Kidney capillary endothelial cell (primary cell): ENCODE measurements around the gene CORO7.

ENCODE experiments used
- DNase-seq: peaks from one replicate; pipeline ENCODE4 v3.0.0-alpha.2; 2018; ENCODE audit warnings: low spot score

The CORO7 gene

DNA sequence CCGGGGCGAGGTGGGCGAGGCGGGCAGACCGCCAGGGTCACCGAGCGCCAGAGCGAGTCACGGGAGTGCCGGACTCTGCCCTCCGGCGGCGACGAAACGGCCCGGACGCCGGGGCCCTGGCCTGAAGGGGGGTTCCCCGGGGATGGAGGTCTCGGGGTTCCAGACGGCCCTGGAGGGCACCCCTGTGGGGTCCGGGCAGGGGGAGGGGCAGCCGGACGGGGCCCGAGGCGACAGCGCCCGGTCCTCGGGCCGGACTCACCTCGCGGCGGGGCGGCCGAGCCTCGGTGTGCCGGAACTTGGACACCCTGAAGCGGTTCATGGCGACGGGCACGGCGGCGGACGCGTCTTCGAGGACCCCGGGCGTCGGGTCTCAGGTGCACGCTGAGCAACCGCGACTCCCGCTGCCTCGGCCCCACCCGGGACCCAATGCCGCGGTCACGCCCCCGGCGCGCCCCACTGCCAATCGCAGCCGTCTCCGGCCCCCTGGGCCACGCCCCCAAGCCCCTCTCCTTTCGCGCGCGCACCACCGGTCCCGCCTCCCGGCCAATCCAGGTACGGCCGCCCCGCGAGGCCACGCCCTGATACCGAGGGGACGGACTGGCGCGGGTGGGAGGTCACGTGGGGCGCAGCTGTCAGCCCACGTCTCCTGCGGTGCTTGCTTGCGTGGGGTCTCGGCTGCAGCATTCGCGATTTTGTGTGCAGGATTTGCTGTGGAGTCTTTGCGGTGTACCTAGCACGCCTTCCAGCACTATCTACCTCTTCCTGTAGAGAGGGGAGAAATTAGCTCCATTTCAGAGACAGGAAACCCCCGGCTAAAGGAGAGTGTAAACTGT, at the start of gene CORO7:
CORO7 (minus strand) TSS at position 397 of the 833 bp plus-strand sequence; CDS start at position 319, 78 bp downstream.
- peak; percentile 76 for DNase-seq

DNA sequence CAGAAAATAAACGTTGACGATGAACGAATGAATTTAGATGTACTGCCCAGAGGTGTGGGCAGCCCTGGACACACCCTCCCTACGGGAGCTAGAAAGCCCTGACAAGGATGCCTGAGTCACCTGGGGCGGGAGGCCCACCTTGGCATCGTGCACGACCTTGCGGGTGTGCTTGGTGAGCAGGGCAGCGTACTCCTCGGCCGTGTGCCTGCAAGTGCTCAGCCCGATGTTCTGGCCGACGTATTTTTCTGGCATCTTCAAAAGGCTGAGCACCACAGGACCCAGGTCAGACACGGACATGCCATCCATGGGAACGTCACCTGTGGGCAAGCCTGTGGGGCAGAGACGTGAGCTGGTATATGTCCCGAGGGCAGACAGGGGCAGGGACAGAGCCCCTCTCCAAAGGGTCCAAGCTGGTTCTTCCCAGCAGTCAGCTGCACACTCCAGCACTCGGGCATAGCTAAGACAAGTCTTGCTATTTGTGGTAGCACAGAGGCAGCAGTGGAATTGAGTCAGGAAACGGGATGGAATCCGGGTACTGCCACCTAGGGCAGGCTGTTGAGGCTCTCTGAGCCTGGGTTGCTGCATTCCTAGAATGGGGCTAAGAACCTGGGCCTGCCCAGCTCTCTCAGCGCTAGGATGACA, 47.2 kb upstream of the CORO7 start:
- DNase-seq: no peak

DNA sequence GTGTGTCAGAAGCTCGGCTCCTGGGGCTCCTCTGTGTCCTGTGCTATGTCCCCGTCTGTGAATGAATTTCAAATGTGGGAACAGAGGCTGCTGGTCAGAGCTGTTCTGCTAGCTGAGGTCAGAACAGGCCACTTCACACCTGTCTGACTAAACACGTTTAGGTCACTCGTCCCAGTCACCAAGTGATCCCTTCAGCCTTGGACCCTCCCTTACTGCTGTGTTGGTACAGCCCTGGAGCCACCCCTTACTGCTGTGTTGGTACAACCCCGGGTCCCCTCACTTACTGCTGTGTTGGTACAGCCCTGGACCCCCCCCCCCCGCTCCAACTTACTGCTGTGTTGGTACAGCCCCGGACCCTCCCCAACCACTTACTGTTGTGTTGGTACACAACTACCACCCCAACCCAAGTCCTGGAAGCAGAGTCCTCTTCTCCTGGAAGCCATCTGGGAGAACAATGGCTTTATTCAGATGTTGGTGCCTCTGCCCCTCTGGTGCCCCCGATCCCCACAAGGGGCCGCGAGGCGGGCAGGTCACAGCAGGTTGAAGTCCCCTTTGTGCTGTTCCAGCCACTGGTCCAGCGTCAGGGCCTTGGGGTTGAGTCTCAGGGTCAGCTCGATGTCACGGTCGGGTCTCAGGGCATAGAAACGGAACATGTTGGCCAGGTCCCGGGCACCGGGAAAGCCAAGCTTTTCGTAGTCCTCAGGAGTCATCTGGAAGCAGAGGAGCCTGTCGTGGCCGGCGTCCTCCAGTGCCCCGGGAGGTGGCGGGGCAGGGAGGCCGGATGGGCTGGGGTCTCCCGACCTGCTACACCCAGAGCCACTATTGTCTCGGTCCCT, 45.1 kb upstream of the CORO7 start:
- DNase-seq: no peak

DNA sequence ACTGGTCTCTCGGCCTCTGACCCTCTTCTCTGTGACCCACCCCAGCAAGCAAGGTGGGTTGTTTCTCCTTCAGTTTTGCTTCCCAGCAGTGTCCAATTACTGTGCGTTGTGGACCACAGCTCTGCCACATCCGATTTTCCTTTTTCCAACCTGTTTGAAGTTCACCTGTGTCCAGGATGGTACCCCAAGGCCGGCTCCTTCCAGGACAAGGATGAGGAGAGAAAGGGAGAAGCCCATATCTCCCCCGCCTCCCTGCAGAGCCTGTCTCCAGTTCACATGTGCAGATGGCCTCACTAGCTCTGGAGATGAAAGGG, 44.5 kb upstream of the CORO7 start:
- no peak for DNase-seq

DNA sequence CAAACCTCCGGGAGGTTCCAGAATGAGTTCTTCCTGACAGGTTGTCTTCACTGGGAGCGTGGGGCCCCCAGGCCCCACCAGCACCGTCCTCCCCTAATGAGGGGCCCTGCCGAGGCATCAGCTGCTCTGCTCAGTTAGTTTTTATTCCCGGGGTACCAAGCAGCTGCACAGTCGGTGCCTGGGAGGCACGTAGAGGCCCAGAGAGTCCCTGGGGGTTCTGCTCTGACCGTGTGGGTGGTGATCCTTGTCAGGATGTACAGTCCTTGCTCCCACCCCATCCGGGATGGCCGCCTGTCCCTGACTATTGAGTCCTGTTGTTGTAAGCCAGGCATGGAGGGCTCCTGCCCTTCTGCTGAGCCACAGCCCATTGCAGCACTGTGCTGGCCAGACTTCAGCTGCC, 39.6 kb upstream of the CORO7 start:
- no peak for DNase-seq

DNA sequence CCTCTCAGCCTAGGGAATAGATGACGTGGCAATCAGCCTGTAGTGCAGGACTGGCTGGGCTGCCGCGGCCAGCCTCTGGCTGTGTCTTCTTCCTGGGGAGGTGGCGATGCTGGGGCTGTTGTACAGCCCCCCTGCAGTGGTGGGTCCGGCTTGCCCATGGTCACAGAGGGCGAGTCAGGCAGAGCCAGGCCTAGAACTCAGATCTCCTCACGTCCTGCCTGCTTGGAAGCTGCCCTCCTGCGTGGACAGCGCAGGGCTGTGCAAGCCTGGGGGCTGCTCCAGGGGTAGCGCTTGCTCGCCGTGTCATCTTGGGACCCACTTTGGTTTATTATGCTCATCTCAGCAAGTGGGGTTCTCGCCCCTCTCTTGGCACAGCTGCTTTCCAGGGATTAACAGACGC, 38.7 kb upstream of the CORO7 start:
- no peak for DNase-seq

DNA sequence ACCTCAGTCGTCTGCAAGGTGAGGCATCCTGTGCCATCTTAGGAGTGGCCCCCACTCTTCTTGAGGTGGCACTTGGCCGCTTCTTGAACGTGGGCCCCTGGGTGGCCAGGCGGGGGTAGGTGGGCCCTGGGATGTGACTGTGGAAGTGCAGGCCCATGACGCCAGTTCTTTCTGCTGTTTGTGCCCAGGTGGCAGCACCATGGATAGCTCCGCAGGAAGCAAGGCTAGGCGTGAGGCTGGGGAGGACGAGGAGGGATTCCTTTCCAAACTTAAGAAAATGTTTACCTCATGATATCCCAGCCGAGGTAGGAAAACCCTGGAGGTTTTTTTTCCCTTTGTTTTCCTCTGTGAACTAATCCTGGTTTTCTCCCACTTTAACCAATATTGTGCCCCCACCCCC, 38.2 kb upstream of the CORO7 start:
- DNase-seq: no peak

DNA sequence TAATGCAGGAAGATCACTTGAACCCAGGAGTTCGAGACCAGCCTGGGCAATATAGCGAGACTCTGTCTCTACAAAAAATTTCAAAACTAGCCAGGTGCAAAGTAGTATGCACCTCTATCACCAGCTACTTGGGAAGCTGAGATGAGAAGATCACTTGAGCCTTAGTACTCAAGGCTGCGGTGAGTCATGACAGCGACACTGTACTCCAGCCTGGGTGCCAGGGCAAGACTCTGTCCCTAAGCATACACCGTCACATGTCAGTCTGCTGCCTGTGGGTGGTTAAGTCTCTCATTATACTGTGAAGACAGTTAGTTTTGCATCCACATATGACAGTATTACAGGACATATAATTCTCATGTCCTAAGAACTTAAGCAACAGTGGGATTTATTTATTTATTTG, 36.3 kb upstream of the CORO7 start:
- no peak for DNase-seq

DNA sequence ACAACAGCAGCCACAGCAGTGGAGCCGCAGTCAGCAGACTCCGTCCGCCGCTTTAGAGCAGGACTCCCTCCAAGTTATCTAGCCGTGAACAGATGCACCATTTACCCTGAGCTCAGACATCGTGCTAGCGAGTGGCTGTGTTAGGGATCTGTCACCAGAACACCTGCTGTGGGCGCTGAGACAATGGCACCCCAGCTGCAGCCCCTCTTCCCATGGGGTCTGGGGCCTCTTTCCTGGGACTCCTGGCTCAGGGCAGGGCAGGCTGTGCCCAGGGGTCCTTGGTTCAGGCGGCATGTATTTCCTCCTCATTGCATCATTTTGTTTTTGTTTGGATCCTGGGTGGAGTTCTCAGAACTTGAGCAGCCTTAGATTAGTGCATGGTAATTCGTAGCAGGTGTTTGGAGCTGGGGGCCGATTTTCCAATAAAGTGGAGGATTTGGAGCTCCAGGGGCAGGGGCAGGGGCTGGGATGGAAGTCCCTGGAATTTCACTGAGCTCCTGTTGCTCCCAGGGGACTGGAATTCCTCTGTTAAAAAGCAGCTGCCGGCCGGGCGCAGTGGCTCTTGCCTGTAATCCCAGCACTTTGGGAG, 34.6 kb upstream of the CORO7 start:
- DNase-seq: no peak

DNA sequence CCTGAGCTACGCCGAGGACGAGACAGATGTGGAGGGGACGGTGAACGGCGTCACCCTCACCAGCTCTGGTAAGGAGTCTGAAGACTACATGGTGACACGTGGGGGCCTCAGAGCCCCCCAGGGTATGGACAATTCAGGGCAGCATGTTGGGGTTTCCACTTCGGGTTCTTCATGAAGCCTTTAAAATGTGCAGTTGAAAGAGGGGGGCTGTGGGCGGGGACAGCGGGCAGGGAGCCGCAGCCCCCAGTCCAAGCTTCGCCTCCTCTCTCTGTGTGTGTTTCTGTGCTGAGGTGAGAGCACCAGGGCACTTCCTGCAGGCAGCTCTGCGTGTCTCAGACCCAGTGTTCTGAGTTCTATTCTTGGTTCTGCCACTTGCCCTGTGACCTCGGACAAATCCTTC, 34.0 kb upstream of the CORO7 start:
- no peak for DNase-seq

DNA sequence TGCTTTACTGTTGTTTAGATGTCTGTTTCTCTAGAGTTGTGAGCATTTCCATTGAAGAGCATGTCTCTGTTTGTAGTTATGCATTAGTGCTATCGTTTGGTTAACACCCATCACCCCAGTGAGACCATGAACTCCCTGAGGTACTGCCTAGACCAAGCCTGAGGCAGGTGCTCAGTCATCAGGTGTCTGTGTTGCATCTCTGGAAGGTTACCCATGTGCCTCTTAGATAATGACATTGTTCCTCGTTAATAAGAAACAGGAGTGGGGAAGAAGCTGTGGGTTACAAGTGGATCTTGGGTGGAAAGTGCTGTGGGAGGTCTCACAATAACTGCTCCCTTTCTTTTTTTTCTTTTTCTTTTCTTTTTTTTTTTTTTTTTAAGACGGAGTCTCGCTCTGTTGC, 27.6 kb upstream of the CORO7 start:
- no peak for DNase-seq

DNA sequence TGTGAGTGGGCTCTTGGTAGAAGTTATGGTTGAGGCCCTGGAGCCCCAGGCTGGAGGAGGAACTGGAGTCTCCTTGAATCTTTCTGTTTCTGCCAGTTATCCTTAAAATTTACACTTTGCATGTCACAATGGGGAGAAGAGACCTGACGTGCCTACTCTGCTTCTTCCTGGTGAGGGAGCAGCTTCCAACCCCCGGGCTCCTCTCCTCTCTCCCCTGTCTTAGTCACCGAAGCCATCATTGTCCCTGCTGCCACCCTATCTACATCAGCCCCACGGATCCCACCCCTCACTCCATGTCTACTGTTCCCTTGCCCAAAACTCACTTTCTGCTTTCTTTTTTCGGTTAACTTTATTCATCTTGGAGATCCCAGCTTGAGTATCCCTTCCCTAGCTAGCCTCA, 26.9 kb upstream of the CORO7 start:
- DNase-seq: no peak

DNA sequence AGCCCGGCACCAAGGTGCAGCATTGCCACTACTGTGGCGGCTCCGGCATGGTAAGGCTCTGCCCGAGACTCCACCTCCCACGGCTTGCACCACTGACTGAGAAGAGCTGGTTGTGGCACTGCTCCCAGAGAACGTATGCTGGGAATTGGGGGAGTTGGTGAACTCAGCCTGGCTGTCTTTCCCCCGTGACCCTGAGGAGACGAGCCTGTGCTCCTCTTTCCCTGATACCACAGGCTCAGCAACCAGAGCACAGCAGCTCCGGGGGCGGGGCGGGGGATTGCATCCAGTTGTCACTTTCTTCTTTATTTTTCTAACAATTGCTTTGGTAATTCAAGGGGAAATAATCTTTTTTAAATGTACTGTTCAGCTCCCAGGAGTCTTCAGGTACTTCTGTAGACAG, 26.0 kb upstream of the CORO7 start:
- no peak for DNase-seq

DNA sequence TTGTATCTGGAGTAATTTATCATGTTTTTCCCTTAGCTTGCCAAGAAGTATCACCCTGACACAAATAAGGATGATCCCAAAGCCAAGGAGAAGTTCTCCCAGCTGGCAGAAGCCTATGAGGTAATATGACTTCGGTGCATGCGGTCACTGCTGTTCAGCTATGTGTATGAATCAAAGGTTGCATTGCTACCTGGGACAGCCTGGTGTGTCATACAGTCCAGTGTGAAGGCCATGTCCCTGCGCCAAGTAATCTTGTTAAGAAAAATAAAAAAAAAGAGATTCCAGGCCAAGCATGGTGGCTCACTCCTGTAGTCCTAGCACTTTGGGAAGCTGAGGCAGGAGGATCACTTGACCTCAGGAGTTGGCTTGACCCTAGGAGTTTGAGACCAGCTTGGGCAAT, 21.0 kb upstream of the CORO7 start:
- DNase-seq: no peak

DNA sequence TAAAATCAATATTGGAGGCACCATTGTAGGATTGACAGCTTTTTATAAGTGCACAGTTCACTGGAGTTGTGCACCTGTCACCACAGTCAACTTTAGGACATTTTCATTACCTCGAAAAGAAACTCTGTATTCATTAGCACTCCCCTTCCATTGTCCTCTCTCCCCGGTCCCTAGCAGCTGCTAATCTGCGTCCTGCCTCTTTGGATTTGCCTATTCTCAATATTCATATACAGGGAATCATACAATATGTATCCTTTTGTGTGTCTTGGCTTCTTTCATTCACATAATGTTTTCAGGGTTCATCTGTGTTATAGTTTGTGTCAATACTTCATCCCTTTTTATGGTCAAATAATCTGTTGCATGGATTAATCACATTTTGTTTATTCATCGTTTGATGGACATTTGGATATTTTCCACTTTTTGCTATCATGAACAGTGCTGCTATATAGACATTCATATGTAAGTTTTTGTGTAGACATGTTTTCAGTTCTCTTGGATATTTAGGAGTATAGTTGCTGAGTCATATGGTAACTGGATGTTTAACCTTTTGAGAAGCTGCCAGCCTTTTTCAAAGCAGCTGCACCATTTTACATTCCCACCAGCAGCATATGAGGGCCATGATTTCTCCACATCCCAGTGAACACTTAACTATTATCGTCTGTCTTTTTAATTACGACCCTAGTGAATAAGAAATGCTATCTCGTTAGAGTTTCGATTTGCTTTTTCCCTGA, 19.1 kb upstream of the CORO7 start:
- no peak for DNase-seq

DNA sequence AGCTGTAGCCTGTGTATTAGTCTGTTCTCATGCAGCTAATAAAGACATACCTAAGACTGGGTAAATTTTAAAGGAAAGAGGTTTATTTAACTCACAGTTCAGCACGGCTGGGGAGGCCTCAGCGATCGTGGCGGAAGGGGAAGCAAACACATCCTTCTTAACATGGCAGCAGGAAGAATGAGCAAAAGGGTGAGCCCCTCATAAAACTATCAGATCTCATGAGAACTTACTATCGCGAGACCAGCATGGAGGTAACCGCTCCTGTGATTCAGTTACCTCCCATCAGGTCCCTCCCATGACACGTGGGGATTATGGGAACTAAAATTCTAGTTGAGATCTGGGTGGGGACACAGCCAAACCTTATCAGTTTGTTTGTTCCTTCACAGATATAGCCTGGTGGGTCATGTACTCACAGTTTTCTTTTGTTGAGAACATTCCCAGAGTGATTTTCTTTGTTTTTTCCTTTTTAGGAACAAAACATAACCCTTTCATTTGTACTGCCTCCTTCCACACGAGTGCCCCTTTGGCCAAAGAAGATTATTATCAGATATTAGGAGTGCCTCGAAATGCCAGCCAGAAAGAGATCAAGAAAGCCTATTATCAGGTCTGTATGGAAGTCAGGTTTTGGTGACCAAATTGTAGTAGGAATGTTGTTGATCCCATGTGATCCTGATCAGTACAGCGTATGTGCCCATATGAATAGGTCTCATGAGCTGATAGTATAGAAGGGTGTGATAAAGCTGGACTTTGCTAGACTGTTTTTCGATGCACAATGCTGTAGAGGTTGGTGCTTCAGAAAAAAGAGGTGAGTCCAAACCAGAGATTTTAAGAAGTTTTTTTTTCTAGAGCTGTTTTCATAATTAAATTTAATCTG, 17.8 kb upstream of the CORO7 start:
- no peak for DNase-seq

DNA sequence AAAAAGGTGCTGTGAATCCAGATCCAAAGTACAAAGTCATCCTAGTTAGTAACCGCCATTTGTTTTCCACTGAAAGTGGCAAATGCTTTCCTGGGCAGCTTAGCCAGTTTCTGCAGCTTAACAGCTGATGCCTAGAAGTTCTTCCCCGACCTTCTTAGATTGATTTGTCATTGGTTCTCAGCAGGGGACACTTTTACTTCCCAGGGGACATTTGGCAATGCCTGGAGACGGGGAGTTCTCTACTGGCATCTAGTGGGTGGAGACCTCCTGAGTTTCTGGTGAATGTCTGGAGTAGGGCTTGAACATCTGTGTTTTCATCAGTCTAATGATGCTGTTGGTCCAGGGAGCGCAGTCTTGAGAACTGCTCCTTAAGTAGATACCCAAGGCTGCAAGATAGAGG, 16.8 kb upstream of the CORO7 start:
- no peak for DNase-seq

DNA sequence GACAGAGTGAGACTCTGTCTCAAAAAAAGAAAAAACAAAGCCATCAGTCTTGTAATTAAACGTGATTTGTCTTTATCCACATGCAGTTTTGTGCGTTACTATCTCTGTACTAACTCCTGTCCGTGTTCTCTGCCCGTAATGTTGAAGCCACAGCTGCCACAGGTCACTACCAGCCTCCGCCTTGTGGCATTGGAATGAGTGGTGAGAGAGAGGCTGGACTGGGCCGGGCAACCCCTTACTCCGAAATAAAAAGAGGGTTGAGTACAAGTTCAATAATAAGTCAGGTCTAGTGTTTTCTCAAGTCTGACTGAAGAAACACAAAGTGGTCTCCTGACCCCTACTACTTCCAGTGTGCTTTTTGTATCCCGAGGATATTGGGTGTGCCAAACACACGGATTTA, 14.6 kb upstream of the CORO7 start:
- no peak for DNase-seq

DNA sequence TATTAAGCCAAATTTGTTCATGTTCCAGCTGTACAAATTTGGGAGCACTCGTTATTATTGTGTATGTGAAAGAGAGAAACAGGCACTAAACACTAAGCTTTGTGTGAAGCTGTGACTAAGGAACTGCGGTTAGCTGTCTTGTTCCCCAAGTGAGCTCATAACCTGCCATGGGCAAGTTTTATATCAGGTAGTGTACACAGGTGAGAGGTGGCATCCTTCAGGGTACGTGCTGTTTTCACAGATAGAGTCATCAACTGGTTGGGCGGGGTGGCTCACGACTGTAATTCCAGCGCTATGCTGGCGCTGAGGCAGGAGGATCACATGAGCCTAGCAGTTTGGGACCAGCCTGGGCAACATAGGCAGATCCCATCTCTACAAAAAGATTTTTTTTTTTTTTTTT, 12.1 kb upstream of the CORO7 start:
- no peak for DNase-seq

DNA sequence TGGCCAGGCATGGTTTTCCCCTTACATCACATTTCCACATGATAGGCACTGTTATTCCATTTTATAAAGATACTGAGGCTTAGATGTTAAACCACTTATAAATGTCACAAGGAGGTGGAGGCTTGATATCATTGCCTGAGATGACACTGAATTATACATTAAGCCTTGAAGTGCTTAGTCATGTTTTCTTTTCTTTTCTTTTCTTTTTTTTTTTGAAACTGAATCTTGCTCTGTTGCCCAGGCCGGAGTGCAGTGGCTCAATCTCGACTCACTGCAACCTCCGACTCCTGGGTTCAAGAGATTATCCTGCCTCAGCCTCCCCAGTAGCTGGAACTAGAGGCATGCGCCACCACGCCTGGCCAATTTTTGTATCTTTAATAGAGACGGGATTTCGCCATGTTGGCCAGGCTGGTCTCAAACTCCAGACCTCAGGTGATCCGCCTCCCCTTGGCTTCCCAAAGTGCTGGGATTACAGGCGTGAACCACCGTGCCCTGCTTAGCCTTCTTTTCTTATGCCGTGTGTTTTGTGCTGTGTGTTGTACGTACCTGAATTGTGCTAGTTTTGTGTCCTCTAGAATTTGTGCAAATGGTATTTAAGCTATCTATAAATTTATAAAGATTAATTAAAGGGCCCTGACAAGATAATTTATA, 10.5 kb upstream of the CORO7 start:
- DNase-seq: no peak
